ENCODE results near the gene FDX1. TPM values are rescaled to one million over a fixed set of nuclear protein-coding genes. Genes with fewer than 3 reads are reported as not detected.

FDX1 gene
- total and polyA plus RNA-seq, 2 of the 13 experiments (the other 11 are each of a cell fraction or from before 2014, with no cell fraction given), result 4.5 to 13.1 TPM

GRCh38 chr11:110447343-110447742 lies 17.6 kb downstream of the FDX1 start:
- Histone ChIP-seq H3K27ac (ENCODE audit: extremely low read length, insufficient read depth, low read length) (no peak overlapping the region), H3K4me3 (replicated peaks in 1 of 3; ENCODE audit: insufficient read depth in 1 of 3, low read depth in 2 of 3, low read length in 3 of 3) (no peak overlapping the region), H4K20me1 (ENCODE audit: insufficient read depth, low read length) (no peaks in the 10 kb centered on the region), H3K4me1 (ENCODE audit: insufficient read depth, low read length) (0 out of 2 replicates have a peak, but pooled peaks cover 7% of the 10 kb centered on the region), H3K36me3 (replicated peaks in 1 of 2; ENCODE audit: control insufficient read depth in 1 of 2, insufficient read depth in 2 of 2, low read length in 2 of 2) (no peaks in the 10 kb centered on the region; a peak in 1 of 5 replicates), H2AFZ (ENCODE audit: low read length) (no peak overlapping the region), H3K27me3 (ENCODE audit: control insufficient read depth in 1 of 2, insufficient read depth in 2 of 2, low read length in 2 of 2) (no peaks in the 10 kb centered on the region), H3K9me3 (ENCODE audit: low read length) (no peaks in the 10 kb centered on the region), H3K79me2 (ENCODE audit: insufficient read depth, low read length) (no peaks in the 10 kb centered on the region), H3K9ac (ENCODE audit: insufficient read depth, low read depth, low read length) (no peak overlapping the region), H3K4me2 (ENCODE audit: low read depth, low read length) (no peak overlapping the region)
- FAIRE-seq (no peak), DNase-seq (ENCODE audit: low spot score) (no peak), ATAC-seq (no peak)
- in situ Hi-C loops (cut with HindIII; ENCODE audit: extremely low pct_ligation_motif_present, low pct_unique_long_range_greater_than_20kb), result no loop called here
- ChIA-PET CTCF (ENCODE audit: low intra/inter-chr PET ratio, low total read pairs) (interaction anchor here (1.6 kb wide), 1 partner anchor 783 kb away, joined by 7 read pairs; no protein-coding TSS in a partner anchor), POLR2A (no interaction called here)
- WGBS (ENCODE audit: low lambda C conversion rate), result 99% methylated on average over 4 of the region's 4 CpGs
- no TSS peak for BruUV-seq (replicated peaks)
- intact Hi-C loops (cut with micrococcal nuclease; ENCODE audit: unreplicated experiment), result loop anchor here (5.0 kb wide), 1 partner anchor 1000 kb away; no protein-coding TSS in a partner anchor
- TF ChIP-seq GABPA (IDR thresholded peaks at IDR 0.05; ENCODE audit: low read depth, low read length) (no peak), GABPA (CRISPR knock-in tag; IDR thresholded peaks at IDR 0.05; ENCODE audit: low read depth) (no peak), ZNF619 (CRISPR knock-in tag; IDR thresholded peaks at IDR 0.05) (no peak), TARDBP (CRISPR knock-in tag; IDR thresholded peaks at IDR 0.05) (no peak), ZMAT3 (CRISPR knock-in tag; conservative IDR thresholded peaks at IDR 0.05) (no peak), GTF3A (CRISPR knock-in tag; conservative IDR thresholded peaks at IDR 0.05) (no peak), SNAPC4 (CRISPR knock-in tag; IDR thresholded peaks at IDR 0.05) (no peak), ZNF770 (CRISPR knock-in tag; IDR thresholded peaks at IDR 0.05) (no peak), ZNF17 (CRISPR knock-in tag; IDR thresholded peaks at IDR 0.05) (no peak), AKAP8 (CRISPR knock-in tag; IDR thresholded peaks at IDR 0.05) (no peak), ZNF567 (CRISPR knock-in tag; IDR thresholded peaks at IDR 0.05; ENCODE audit: borderline replicate concordance) (no peak), ZSCAN29 (CRISPR knock-in tag; conservative IDR thresholded peaks at IDR 0.05) (no peak), SIN3A (IDR thresholded peaks at IDR 0.05; ENCODE audit: borderline replicate concordance, low read depth, low read length) (no peak), THRA (CRISPR knock-in tag; IDR thresholded peaks at IDR 0.05; ENCODE audit: borderline replicate concordance) (no peak), YEATS2 (CRISPR knock-in tag; IDR thresholded peaks at IDR 0.05; ENCODE audit: borderline replicate concordance) (no peak), ZNF782 (CRISPR knock-in tag; IDR thresholded peaks at IDR 0.05; ENCODE audit: borderline replicate concordance) (no peak), ZBTB42 (CRISPR knock-in tag; IDR thresholded peaks at IDR 0.05) (no peak), ZNF296 (CRISPR knock-in tag; conservative IDR thresholded peaks at IDR 0.05) (no peak), HHEX (CRISPR knock-in tag; IDR thresholded peaks at IDR 0.05) (no peak)

All from HepG2 (cell line).